ENCODE results near the gene PUM1.
A peak's percentile ranks its signal among the peaks of the same experiment; 100 is the strongest.

PUM1 gene, protein sequence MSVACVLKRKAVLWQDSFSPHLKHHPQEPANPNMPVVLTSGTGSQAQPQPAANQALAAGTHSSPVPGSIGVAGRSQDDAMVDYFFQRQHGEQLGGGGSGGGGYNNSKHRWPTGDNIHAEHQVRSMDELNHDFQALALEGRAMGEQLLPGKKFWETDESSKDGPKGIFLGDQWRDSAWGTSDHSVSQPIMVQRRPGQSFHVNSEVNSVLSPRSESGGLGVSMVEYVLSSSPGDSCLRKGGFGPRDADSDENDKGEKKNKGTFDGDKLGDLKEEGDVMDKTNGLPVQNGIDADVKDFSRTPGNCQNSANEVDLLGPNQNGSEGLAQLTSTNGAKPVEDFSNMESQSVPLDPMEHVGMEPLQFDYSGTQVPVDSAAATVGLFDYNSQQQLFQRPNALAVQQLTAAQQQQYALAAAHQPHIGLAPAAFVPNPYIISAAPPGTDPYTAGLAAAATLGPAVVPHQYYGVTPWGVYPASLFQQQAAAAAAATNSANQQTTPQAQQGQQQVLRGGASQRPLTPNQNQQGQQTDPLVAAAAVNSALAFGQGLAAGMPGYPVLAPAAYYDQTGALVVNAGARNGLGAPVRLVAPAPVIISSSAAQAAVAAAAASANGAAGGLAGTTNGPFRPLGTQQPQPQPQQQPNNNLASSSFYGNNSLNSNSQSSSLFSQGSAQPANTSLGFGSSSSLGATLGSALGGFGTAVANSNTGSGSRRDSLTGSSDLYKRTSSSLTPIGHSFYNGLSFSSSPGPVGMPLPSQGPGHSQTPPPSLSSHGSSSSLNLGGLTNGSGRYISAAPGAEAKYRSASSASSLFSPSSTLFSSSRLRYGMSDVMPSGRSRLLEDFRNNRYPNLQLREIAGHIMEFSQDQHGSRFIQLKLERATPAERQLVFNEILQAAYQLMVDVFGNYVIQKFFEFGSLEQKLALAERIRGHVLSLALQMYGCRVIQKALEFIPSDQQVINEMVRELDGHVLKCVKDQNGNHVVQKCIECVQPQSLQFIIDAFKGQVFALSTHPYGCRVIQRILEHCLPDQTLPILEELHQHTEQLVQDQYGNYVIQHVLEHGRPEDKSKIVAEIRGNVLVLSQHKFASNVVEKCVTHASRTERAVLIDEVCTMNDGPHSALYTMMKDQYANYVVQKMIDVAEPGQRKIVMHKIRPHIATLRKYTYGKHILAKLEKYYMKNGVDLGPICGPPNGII

GRCh38 chr1:31065310-31066217 lies at the start of gene PUM1:
PUM1 (minus strand) TSS chr1:31065717; CDS start chr1:31059566, 6,151 bp downstream.
- DNase-seq (ENCODE audit: low read depth), result peak; percentile 96
- peak within 1 kb of the TSS; percentile 85 for H3K4me3 ChIP-seq (ENCODE audit: low read length)
- TF ChIP-seq CTCF (conservative IDR thresholded peaks at IDR 0.05; ENCODE audit: low read depth, low read length), result no peak

- DNase-seq (ENCODE audit: low read depth), result no peak
- no peak overlapping the region for H3K4me3 ChIP-seq (ENCODE audit: low read length)
- no peak for TF ChIP-seq CTCF (conservative IDR thresholded peaks at IDR 0.05; ENCODE audit: low read depth, low read length)
Measured at GRCh38 chr1:31112266-31112935, 46.9 kb upstream of the PUM1 start.

DNA sequence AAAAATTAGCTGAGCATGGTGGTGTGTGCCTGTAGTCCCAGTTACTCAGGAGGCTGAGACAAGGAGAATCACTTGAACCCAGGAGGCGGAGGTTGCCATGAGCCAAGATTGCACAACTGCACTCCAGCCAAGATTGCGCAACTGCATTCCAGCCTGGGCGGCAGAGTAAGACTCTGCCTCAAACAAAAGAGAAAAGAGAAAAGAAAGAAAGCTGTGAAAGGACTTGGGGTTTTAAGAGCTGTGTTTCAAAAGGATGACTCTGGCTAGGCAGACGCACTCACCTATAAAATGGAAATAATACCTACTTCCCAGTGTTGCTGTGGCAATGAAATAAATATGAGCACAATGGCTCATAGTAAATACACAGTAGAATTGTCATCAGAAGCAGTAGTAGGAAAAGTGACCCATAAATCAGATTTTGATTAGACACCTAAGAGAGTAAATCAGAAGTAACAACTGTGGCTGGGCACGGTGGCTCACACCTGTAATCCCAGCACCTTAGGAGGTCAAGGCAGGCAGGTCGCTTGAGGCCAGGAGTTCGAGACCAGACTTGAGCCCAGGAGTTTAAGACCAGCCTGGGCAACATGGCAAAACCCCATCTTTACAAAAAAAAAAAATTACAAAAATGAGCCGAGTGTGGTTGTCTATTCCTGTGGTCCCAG lies 45.9 kb upstream of the PUM1 start:
- TF ChIP-seq CTCF (conservative IDR thresholded peaks at IDR 0.05; ENCODE audit: low read depth, low read length), result no peak
- DNase-seq (ENCODE audit: low read depth), result no peak
- H3K4me3 ChIP-seq (ENCODE audit: low read length), result no peak overlapping the region

GRCh38 chr1:31110846-31111245 lies 45.3 kb upstream of the PUM1 start:
- no peak for TF ChIP-seq CTCF (conservative IDR thresholded peaks at IDR 0.05; ENCODE audit: low read depth, low read length)
- no peak overlapping the region for H3K4me3 ChIP-seq (ENCODE audit: low read length)
- DNase-seq (ENCODE audit: low read depth), result no peak

- no peak for DNase-seq (ENCODE audit: low read depth)
- no peak for TF ChIP-seq CTCF (conservative IDR thresholded peaks at IDR 0.05; ENCODE audit: low read depth, low read length)
- no peak overlapping the region for H3K4me3 ChIP-seq (ENCODE audit: low read length)
Measured at GRCh38 chr1:31108861-31109260, 43.3 kb upstream of the PUM1 start.
